NCI-H82 treated with DMSO at 0.1 percent for 48 hours (cell line): ENCODE results near the gene SLC25A29.
"Not testable (repeated sequence)": the region's sequence is repeated elsewhere in the genome, so short reads cannot be mapped to it uniquely, and the experiment has no call there.

Experiments used
- DNase-seq: peaks from one replicate; lab custom pipeline; 2025; ENCODE audit not compliant: unreplicated experiment; lab: John Stamatoyannopoulos, UW

SLC25A29 gene

DNA sequence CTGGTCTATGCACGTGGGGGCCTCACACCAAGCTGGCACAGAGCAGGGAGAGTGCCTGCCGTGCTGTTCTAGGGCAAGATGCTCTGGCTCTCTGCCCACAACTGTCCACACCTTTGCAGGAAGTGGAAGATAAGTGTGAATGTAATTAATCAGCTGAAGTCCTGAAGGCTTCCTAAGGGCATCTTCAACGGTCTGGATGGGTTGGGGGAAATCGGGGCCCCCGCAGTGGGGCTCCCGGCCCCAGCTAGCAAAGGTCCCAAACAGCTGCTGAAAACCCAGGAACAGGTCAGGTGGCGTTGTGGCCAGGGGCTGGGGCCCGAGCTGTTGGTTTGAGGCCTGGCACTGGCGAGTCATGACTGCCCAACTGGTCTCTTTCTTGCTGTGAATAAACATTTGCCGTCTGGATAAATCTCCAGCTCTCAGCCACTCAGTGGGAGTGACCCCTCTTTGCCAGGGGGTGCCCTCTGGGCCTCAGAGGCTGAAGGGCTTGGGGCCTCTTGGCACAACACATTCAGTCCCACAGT lies 6.7 kb upstream of the SLC25A29 start:
- no peak for DNase-seq

DNA sequence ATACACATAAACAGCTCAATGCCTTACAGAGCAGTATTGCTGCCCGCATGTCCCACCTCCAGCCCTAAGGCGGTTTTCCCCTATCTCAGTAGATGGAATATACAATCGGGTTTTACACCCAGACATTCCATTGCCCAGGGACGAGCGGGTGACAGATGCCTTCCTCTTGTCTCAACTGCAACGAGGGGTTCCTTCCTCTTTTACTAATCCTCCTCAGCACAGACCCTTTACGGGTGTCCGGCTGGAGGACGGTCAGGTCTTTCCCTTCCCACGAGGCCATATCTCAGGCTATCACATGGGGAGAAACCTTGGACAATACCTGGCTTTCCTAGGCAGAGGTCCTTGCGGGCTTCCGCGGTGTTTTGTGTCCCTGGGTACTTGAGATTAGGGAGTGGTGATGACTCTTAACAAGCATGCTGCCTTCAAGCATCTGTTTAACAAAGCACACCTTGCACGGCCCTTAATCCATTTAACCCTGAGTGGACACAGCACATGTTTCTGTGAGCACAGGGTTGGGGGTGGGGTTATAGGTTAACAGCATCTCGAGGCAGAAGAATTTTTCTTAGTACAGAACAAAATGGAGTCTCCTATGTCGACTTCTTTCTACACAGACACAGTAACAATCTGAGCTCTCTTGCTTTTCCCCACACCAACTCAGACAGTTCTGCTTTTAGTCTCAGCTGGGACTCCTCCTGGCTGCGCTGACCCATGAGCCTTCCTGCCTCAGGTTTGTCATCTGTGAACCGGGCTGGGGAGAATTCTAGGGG lies 6.0 kb upstream of the SLC25A29 start:
- DNase-seq, result not testable (repeated sequence)

DNA sequence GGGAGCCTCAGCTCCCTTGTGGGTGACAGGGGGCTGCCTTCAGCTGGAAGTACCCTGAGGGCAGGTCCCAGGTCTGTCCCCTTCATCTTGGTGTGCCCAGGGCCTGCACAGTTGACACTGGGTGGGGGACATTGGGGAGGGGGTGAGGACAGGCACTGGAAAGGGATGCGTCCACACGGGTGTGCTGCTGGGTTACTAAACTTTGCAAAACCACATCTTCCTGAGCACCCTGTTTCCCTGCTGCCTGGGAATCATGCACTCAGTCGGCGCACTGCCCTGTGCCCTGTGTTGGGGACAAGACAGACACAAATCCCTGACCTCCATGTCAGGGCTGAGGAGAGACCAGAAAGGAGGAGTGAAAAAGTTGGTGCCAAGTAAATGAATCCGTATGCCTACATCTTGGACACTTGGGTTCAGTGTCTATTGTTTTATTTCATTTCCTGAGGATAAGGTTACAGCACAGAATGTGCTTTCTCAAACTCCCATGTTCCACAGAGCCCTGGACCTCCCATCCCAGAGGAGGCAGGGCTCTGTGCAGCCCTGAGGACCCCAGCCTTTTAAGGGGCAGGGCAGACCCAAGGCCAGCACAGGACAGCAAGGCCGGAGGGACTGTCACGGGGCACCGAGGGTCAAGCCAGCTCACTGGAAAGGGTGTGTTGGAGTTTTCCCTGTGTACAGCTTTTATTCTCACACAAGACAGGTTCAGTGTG lies 2.9 kb upstream of the SLC25A29 start:
- no peak for DNase-seq

DNA sequence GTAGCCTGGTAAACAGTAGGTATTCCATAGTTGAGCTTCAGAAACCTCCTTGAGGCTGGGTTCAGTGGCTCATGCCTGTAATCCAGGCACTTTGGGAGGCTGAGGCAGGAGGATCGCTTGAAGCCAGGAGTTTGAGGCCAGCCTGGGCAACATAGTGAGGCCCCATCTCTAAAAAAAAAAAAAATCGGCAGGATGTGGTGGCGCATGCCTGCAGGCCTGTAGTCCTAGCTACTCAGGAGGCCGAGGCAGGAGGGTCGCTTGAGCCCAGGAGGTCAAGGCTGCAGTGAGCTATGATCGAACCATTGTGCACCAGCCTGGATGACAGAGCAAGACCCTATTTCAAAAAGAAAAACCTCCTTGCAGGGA lies 2.2 kb upstream of the SLC25A29 start:
- DNase-seq, result not testable (repeated sequence)

DNA sequence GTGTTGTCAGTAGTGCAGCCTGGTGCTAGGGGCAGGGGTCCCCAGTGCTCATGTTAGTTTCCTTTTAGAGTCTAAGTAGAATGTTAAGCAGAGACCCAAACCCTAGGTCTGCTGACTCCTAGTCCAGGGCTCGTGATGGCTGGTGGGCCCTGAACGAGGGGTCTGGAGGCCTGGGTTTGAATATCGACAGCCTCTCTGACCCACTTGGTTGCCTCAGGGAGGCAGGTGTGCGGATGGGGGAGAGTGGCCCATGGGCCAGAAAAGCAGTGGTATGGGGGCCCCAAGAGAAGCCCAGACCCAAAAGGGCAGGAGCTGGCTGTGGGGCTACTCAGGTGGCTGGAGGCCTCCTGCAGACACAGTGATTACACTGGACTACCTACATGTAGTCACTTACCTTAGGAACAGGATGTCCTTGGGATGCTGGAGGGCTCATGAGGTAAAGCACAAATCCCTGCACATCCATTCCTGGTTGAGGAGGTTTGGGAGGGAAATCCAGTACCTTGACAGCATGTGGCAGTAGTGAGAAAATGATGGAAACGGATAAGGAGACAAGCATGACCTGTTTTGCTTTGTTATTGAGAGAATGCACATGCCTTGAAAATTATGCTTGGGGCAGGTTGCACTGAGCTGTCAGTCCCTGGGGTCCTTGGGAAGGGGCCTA lies 1.7 kb upstream of the SLC25A29 start:
- DNase-seq, result no peak

DNA sequence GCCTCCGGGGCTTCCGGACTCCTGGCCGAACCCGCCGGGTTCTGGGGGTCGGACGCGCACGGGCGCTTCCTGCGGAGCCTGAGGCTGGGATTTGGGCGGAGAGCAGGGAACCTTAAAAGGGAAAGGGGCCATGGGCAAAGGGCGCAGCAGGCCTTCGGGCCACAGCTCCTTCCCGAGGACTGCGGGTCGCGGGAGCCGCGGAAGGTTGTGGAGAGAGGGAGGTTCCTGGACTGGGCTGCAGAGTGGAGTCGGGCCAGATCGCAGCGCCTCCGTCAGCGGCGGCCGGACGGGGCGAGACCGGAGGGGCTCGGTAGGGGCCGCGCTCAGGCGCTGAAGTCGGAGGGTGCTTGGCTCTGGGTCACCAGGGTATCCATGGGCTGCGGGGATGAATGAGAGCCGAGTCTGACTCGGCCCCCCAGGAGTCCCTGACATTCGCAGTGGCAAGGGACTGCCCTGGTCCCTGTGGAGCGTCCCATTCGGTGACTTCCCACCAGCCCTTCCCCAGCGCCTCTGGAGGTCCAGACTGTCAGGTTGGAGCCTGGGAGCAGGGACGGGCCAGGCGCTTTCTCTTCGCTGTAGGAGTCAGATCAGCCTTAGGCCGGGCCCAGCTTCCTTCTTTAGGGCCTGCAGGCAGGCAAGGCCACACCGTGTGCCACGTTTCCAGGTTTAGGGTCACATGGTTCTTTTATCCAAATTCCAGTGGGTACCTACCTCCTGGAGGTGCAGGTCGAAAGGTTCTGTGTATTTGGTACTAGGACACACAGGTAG lies 938 bp upstream of the SLC25A29 start:
- no peak for DNase-seq

DNA sequence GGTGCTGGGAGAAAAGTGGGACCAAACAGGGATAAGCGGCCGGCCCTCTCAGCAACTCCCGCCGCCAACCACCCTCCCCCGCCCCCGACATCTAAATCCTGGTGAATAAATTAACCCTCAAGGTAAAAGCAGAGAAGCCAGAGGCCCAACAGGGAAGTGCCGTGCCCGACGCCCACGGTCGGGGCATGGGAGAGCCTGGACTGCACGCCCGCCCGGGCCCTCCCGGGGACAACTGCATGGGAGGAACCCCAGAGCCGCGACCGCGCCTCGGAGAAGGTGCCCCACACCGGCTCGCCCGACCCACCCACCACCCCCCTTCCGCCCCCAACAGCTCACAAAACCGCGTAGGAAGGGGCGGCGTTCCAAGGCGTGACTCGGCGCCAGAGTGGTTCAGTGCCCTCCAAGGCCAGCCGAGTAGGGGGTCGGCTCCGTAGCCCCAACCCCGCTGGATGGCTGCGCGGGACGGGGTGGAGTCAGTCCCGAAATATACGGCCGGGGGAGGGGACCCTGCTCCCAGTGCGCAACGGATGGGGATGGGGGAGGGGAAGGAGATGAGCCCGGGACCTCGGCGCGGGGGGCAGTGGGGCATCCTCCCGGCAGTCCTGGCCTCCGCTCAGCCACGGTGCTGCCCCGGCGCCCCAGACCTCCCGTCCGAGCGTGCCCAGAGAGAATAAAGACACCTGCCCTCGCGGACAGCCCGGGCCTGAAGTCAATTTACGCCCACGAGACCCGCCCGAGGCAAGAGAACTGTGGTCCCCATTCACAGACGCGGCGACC lies 732 bp downstream of the SLC25A29 start:
- DNase-seq, result no peak

DNA sequence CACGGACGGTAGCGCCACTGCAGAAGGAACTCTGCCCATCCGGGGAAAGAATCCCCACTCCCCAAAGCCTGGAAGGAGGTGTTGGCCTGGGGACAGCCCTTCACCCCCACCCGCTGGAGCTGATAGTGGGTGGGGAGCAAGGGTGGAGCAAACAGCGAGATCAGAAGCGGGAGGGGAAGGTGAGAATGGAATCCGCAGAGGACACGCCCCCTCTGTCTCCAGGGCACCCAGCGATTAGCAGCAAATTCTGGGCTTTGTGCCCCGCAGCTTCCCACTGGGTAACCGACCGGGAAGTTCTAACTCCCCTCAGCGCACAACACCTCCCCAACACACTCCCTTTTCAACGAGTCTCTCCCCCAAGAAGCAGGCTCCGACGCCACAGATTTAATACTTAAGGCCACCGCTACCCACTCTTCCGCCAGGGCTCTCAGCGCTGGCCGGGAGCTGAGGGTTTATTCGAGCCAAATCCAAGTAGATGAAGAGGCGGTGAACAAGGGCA lies 1.4 kb downstream of the SLC25A29 start:
- no peak for DNase-seq

DNA sequence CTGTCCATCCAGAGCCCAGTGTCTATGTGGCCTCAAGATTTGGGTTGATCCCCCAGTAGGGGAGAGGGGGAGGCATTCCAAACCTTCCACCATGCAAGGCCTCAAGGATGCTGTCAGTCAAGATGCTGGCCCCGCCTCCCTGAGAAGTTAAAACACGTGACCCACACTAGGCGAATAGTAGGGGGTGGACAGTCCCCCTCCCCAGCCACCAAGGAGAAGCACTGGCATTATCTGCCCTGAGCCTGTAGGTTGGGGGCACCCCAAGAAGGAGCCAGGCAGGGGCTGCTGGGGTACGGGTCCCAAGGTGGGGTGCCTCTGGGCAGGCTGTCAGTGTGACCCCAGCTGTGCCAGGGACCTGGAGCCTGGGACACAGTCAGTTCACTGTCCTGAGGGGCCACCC lies 2.3 kb downstream of the SLC25A29 start:
- DNase-seq, result no peak

DNA sequence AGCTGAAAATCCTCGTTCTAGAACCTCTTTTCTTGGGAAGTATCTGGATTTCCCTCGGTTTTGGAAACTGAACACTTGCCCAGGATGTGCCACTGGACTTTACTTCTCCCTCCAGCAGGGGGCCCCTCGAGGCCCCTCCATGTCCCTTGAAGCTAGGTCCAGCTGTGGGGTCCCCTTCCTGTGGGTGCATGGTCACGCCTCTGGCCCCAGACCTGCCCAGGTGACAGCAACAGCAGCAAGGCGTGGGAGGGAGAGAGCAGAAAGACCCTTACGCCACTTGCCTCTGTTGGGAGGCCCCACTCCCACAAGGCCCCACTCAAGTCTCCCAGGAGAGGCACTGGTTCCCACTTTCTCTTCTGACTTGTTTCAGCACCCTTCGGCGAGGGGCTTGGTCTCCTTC lies 3.1 kb downstream of the SLC25A29 start:
- no peak for DNase-seq

DNA sequence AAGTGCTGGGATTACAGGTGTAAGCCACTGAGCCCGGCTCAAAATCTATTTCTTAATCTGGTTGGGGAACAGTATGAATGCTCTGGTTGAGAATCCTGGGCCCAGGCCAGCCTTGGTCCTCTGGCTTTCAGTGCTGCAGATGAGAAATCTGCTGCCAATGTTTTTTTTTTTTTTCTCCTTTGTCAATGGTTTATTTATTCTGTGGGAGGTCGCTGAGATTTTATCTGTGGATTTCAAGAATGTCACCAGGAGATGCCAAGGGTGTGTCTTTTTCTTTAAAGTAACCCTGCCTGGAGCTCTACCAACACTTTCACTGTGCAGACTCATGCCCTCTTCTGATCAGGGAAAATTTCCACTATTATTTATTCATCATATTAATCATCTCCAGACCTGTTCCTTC lies 3.6 kb downstream of the SLC25A29 start:
- no peak for DNase-seq

DNA sequence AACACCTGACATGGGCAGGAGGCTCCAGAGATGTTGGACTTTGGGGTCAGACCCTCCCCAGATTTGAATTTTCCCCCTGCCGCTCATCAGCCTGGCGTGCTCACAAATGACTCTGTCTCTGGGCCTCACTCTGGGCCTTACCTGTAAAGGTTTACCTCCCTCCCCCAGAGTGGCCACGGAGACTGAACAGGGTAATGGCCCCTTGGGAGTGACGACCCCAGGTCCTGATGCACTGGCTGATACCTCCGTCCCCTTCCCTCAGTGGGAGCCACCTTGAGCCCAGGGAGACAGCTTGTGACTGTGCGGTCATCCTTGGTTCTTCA lies 7.0 kb downstream of the SLC25A29 start:
- no peak for DNase-seq

DNA sequence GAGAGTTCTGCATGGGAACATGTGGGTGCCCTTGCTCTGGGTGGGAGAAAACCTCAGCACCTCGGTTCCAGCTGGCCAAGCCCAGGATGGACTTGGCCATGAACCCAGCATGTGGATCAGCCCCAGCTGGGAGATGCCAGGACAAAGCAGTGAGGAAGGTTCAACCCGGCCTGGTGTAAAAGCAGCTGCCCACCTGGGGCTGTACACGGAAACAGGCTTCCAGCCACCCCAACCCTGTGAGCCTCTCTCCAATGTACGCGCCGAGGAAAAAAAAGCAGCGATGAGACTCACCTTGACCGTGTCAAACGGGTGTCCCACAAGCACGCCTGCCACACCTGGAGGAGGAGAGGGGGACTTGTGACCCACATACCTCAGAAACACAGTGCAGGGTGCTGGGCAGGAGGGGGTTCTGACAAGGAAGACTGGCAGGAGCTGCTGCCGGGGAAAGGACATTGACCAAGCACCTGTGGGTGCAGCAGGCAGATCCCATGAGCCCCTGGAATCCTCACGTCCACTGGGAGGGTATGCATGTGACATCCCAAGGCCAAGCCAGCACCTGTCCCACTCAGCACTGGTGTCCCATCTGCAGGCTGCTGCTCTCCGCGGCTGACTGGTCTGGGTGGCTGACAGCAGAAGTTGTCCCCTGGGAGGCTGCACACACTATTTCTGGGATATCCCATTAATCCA lies 7.5 kb downstream of the SLC25A29 start:
- DNase-seq, result no peak

DNA sequence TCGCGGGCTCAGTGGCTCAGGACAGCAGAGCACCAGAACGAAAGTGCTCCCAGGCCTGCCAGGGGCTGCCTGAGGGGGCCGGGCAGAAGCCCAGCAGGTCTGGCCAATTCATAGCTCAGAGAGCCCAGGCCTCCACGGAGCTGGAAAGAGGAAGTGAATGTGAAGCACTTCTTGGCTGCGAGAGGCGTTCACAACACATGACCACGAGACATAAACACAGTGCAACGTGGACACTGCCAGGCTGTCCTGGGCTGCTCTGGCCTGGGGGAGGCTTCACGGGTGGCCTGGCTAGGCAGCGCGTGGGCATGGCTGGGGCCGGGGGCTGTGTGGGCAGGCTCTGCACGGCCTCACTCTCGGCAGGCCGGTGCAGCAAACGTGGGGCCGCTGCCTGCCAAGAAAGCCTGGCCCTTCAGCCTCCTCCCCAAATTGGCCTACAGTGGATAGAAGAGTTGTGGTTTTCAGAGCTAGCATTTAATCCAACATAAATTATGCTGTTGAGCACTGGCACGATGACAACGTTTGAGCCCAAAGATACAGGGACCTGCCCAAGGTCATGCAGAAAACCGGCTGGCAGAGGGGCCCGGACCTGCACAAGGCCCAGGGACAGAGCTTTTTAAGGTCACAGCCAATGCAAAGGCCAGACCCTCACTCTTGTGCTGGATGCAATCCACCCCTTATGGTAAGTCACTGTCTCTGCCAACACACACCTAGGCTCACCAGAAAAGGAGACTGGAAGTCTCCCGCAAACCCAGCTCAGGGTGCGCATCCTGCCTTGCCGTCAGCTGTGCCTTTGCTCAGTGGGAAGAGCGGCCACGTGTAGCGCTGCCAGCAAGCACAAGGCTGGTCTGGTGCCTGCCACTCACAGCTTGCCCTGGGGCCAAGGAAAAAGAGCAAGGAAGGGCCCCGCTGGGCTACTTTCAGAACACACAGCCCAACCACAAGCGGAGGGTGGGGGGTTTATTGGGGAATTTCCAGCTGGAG lies 8.6 kb downstream of the SLC25A29 start:
- DNase-seq, result no peak

DNA sequence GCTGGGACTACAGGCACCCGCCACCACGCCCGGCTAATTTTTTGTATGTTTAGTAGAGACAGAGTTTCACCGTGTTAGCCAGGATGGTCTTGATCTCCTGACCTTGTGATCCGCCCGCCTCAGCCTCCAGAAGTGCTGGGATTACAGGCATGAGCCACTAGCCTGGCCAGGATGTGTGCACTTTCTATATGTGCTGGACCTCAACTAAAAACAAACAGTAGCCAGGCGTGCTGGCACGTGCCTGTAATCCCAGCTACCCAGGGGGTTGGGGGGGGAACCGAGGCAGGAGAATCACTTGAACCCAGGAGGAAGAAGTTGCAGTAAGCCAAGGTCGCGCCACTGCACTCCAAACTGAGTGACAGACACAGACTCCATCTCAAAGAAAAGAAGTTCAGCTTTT lies 9.5 kb downstream of the SLC25A29 start:
- not testable (repeated sequence) for DNase-seq

DNA sequence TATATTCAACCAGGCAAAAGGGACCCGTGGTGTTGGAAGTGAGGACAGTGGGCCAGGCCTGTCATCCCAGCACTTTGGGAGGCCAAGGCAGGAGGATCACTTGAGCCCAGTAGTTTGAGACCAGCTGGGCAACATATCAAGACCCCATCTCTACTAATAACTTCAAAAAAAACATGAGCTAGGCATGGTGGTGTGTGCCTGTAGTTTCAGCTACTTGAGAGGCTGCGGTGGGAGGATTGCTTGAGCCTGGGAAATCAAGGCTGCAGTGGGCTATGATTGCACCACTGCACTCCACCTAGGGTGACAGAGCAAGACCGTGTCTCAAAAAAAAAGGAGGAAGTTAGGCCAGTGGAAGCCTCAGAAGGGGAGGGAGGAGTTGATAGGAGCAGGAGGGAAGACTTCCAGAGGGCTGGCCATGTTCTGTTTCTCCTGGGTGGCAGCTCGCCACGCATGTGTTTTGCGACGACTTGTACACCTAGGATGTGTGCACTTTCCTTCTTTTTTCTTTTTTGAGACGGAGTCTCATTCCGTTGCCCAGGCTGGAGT lies 10.1 kb downstream of the SLC25A29 start:
- DNase-seq, result no peak

DNA sequence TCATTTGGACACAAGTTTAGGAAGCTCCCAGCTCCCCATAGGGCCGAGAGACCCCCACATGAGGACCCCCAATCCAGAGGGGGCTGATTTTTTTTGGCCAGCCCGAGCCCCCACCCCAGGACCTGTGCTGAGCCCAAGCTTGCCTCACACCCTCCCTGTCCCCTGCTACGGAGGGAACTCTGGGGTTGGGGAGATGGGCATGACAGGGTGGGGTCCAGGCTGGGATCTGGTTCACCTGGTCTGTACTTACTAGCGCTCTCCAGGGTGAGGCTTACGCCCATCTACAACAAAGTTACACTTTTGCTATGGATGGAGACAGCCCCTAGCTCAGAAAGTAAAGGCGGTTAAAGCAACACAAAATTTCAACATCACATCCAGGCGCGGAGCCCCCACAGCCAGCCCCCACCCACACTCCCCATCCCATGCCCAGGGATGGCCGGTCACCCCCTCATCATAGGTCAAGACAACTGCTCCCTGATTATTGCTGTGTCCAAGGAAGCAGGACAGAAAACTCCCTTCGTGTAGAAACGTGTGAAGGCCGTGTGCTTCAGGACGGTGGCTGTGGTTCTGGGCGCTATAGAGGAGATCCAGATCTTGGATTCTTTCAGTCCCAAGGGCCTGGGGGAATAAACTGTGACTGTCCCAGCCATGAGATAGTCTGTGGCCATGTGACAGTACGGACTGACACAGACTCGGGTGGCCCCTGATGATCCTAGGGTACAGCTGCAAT lies 10.7 kb downstream of the SLC25A29 start:
- no peak for DNase-seq

DNA sequence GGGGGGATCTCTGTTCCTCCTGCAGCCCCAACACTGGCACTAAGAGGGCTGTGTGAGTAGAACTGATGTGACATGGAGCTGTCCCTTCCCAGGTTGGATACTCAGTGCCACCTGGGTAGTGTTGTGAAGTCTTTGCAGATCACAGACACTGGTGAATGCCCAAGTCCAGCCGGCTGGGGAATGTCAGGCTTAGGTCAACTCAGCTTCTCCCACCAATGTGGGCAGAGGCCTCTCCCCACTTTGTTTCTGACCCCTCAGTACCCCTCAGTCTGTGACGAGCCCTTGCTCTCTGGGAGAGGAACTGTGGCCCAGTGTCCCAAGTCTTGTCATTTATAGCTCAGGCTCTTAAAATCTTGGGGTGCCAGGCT lies 11.3 kb downstream of the SLC25A29 start:
- no peak for DNase-seq
